GM23338 (cell line): ENCODE data around the gene WNK2. TPM values are rescaled to one million over a fixed set of nuclear protein-coding genes. Genes with fewer than 3 reads are reported as not detected.

Experiments used
- ATAC-seq: fragments of 200-7000 bp; cut with Tn5 transposase; 3 replicates; pipeline ENCODE4 v1.9.1; 2020
- DNase-seq: peaks from one replicate; pipeline ENCODE4 v3.0.0-alpha.2; 2015; ENCODE audit warnings: low spot score
- H2AFZ ChIP-seq: fragments of 200-600 bp; sonication (generic); 2 replicates; pipeline ENCODE4 v1.8.0; 2016; ENCODE audit warnings: antibody characterized with exemption, mild to moderate bottlenecking, moderate library complexity
- H3F3A ChIP-seq: fragments of 200-600 bp; sonication (generic); replicated peaks from 2 replicates; pipeline ENCODE4 v1.8.0; 2017; ENCODE audit warnings: antibody characterized with exemption, mixed run types, low read depth
- H3K27ac ChIP-seq: fragments of 200-600 bp; sonication (generic); 2 replicates; pipeline ENCODE4 v1.6.1; 2016; ENCODE audit warnings: low read depth
- H3K27me3 ChIP-seq: fragments of 200-600 bp; sonication (generic); 2 replicates; pipeline ENCODE4 v1.8.0; 2016; ENCODE audit warnings: mild to moderate bottlenecking, mixed run types, moderate library complexity; ENCODE audit not compliant: insufficient read depth
- H3K36me3 ChIP-seq: fragments of 200-600 bp; sonication (generic); 2 replicates; pipeline ENCODE4 v1.8.0; 2016; ENCODE audit warnings: mild to moderate bottlenecking; ENCODE audit not compliant: insufficient read depth
- H3K4me1 ChIP-seq: fragments of 200-600 bp; sonication (generic); 2 replicates; pipeline ENCODE4 v1.8.0; 2016; ENCODE audit warnings: mild to moderate bottlenecking, moderate library complexity; ENCODE audit not compliant: insufficient read depth
- H3K4me2 ChIP-seq: fragments of 200-600 bp; sonication (generic); 2 replicates; pipeline ENCODE4 v1.7.1; 2017; ENCODE audit warnings: mixed run types
- H3K4me3 ChIP-seq: fragments of 200-600 bp; sonication (generic); 2 replicates; pipeline ENCODE4 v1.6.1; 2016; ENCODE audit warnings: mixed run types
- H3K79me2 ChIP-seq: fragments of 200-600 bp; sonication (generic); replicated peaks from 2 replicates; pipeline ENCODE4 v1.8.0; 2017; ENCODE audit warnings: mild to moderate bottlenecking; ENCODE audit not compliant: insufficient read depth
- H3K9me2 ChIP-seq: fragments of 200-600 bp; sonication (generic); 2 replicates; pipeline ENCODE4 v1.8.0; 2017; ENCODE audit not compliant: insufficient read depth
- H4K20me1 ChIP-seq: fragments of 200-600 bp; sonication (generic); replicated peaks from 2 replicates; pipeline ENCODE4 v1.8.0; 2017; ENCODE audit warnings: mild to moderate bottlenecking; ENCODE audit not compliant: insufficient read depth
- H3K27ac Mint-ChIP-seq: 2 replicates; pipeline ENCODE4 v1.8.0; 2020; ENCODE audit warnings: inconsistent platforms, mild to moderate bottlenecking, moderate library complexity, mixed read lengths
- H3K27me3 Mint-ChIP-seq: 3 replicates; pipeline ENCODE4 v1.8.0; 2022; ENCODE audit warnings: low read depth, mild to moderate bottlenecking, moderate library complexity, mixed read lengths, inconsistent platforms; ENCODE audit not compliant: insufficient read depth, poor library complexity
- H3K36me3 Mint-ChIP-seq: 3 replicates; pipeline ENCODE4 v1.8.0; 2021; ENCODE audit warnings: low read depth, mild to moderate bottlenecking, inconsistent platforms, moderate library complexity, mixed read lengths
- H3K4me1 Mint-ChIP-seq: 3 replicates; pipeline ENCODE4 v1.8.0; 2020; ENCODE audit warnings: mild to moderate bottlenecking, inconsistent platforms, mixed read lengths
- H3K4me3 Mint-ChIP-seq: 3 replicates; pipeline ENCODE4 v1.8.0; 2021; ENCODE audit warnings: moderate library complexity, mild to moderate bottlenecking, inconsistent platforms, mixed read lengths
- H3K9me3 Mint-ChIP-seq: 3 replicates; pipeline ENCODE4 v1.8.0; 2020; ENCODE audit warnings: moderate library complexity, mild to moderate bottlenecking, inconsistent platforms, mixed read lengths
- EZH2 ChIP-seq: fragments of 200-600 bp; sonication (generic); IDR thresholded peaks from one replicate; pipeline ENCODE4 v1.8.0; 2017; ENCODE audit warnings: antibody characterized with exemption, mild to moderate bottlenecking, low read depth; ENCODE audit not compliant: unreplicated experiment
- POLR2AphosphoS5 ChIP-seq: IDR thresholded peaks from 2 replicates; pipeline ENCODE4 v1.6.1; 2016; ENCODE audit warnings: antibody characterized with exemption, low read depth
- ZNF114 ChIP-seq: fragments of 250-450 bp; sonication (Bioruptor Pico); IDR thresholded peaks from 2 replicates; pipeline ENCODE4 v1.5.0; 2020; ENCODE audit warnings: mild to moderate bottlenecking, moderate library complexity
- polyA plus RNA-seq: library from polyadenylated mRNA; unstranded; fragments of >200 nt; fragmentation: Nextera tagmentation; extraction: Ambion mirVana; gene quantifications from 2 replicates; pipeline ENCODE4 v1.2.1, GENCODE V29; 2016
- total RNA-seq: library from RNA; depleted of rRNA; stranded (reverse); fragments of >200 nt; shearing (Covaris generic); gene quantifications from 2 replicates; pipeline ENCODE4 v1.2.3, GENCODE V29; 2014
- TF ChIP-seq, protein P1 (sequence below): fragments of 250-450 bp; sonication (Bioruptor Pico); IDR thresholded peaks from 2 replicates; pipeline ENCODE4 v1.5.0; 2020; ENCODE audit warnings: mild to moderate bottlenecking, moderate library complexity
- TF ChIP-seq, protein P2 (sequence below): IDR thresholded peaks from one replicate; pipeline ENCODE4 v1.6.1; 2018; ENCODE audit warnings: antibody characterized with exemption; ENCODE audit not compliant: unreplicated experiment

WNK2 gene
- total and polyA plus RNA-seq, 2 experiments from 2014 or later: 56.4 to 102 TPM

DNA sequence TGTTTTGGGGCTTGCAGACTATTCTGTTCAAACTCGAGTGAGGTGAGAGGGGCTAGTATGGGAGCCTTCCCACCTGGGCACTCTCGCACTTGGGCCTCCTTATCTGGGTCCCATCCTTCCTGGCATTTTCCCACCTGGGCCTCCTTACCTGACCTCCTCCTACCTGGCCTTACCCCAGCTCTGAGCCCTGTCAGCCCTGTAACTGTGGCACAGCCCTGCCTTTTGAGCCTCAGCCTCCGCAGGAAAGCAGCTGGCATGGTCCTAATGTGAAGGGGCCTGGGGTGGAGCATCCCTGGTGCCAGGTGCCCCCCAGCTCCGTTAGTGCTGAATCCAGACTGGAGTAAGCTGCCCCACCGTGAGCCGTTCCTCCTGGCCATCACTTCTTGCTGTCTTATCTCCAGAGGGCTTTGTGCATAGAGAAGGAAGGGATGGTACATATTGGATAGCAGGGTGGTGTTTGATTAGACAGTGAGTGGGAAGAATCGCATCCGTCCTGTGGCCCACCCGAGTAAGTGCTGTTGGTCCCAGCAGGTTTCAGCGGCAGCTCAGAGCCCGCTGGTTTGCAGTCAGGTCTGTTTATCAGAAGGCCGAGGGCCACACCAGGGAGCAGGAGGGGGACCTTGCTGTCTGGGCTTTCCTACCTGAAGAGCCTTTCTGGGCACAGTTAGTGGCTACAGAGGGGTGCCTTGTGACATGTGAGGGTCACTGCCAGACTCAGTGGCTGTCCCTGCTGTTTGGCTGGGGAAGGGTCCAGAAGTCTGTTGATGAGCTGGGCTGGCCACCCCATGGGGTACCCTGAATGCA, 76.5 kb downstream of the WNK2 start:
- TF ChIP-seq, protein P1, sequence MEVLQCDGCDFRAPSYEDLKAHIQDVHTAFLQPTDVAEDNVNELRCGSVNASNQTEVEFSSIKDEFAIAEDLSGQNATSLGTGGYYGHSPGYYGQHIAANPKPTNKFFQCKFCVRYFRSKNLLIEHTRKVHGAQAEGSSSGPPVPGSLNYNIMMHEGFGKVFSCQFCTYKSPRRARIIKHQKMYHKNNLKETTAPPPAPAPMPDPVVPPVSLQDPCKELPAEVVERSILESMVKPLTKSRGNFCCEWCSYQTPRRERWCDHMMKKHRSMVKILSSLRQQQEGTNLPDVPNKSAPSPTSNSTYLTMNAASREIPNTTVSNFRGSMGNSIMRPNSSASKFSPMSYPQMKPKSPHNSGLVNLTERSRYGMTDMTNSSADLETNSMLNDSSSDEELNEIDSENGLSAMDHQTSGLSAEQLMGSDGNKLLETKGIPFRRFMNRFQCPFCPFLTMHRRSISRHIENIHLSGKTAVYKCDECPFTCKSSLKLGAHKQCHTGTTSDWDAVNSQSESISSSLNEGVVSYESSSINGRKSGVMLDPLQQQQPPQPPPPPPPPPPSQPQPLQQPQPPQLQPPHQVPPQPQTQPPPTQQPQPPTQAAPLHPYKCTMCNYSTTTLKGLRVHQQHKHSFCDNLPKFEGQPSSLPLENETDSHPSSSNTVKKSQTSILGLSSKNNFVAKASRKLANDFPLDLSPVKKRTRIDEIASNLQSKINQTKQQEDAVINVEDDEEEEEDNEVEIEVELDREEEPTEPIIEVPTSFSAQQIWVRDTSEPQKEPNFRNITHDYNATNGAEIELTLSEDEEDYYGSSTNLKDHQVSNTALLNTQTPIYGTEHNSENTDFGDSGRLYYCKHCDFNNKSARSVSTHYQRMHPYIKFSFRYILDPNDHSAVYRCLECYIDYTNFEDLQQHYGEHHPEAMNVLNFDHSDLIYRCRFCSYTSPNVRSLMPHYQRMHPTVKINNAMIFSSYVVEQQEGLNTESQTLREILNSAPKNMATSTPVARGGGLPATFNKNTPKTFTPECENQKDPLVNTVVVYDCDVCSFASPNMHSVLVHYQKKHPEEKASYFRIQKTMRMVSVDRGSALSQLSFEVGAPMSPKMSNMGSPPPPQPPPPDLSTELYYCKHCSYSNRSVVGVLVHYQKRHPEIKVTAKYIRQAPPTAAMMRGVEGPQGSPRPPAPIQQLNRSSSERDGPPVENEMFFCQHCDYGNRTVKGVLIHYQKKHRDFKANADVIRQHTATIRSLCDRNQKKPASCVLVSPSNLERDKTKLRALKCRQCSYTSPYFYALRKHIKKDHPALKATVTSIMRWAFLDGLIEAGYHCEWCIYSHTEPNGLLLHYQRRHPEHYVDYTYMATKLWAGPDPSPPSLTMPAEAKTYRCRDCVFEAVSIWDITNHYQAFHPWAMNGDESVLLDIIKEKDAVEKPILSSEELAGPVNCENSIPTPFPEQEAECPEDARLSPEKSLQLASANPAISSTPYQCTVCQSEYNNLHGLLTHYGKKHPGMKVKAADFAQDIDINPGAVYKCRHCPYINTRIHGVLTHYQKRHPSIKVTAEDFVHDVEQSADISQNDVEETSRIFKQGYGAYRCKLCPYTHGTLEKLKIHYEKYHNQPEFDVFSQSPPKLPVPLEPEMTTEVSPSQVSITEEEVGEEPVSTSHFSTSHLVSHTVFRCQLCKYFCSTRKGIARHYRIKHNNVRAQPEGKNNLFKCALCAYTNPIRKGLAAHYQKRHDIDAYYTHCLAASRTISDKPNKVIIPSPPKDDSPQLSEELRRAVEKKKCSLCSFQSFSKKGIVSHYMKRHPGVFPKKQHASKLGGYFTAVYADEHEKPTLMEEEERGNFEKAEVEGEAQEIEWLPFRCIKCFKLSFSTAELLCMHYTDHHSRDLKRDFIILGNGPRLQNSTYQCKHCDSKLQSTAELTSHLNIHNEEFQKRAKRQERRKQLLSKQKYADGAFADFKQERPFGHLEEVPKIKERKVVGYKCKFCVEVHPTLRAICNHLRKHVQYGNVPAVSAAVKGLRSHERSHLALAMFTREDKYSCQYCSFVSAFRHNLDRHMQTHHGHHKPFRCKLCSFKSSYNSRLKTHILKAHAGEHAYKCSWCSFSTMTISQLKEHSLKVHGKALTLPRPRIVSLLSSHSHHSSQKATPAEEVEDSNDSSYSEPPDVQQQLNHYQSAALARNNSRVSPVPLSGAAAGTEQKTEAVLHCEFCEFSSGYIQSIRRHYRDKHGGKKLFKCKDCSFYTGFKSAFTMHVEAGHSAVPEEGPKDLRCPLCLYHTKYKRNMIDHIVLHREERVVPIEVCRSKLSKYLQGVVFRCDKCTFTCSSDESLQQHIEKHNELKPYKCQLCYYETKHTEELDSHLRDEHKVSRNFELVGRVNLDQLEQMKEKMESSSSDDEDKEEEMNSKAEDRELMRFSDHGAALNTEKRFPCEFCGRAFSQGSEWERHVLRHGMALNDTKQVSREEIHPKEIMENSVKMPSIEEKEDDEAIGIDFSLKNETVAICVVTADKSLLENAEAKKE: no peak
- TF ChIP-seq ZNF114: no peak
- TF ChIP-seq, protein P2, sequence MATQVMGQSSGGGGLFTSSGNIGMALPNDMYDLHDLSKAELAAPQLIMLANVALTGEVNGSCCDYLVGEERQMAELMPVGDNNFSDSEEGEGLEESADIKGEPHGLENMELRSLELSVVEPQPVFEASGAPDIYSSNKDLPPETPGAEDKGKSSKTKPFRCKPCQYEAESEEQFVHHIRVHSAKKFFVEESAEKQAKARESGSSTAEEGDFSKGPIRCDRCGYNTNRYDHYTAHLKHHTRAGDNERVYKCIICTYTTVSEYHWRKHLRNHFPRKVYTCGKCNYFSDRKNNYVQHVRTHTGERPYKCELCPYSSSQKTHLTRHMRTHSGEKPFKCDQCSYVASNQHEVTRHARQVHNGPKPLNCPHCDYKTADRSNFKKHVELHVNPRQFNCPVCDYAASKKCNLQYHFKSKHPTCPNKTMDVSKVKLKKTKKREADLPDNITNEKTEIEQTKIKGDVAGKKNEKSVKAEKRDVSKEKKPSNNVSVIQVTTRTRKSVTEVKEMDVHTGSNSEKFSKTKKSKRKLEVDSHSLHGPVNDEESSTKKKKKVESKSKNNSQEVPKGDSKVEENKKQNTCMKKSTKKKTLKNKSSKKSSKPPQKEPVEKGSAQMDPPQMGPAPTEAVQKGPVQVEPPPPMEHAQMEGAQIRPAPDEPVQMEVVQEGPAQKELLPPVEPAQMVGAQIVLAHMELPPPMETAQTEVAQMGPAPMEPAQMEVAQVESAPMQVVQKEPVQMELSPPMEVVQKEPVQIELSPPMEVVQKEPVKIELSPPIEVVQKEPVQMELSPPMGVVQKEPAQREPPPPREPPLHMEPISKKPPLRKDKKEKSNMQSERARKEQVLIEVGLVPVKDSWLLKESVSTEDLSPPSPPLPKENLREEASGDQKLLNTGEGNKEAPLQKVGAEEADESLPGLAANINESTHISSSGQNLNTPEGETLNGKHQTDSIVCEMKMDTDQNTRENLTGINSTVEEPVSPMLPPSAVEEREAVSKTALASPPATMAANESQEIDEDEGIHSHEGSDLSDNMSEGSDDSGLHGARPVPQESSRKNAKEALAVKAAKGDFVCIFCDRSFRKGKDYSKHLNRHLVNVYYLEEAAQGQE: no peak
- TF ChIP-seq POLR2AphosphoS5: no peak
- TF ChIP-seq EZH2: no peak
- no peak overlapping the region for H3K27ac Mint-ChIP-seq
- no peaks in the 10 kb centered on the region for H3K9me2 ChIP-seq
- no peaks in the 10 kb centered on the region for H3K79me2 ChIP-seq
- H3K27ac ChIP-seq: no peak overlapping the region
- H3K9me3 Mint-ChIP-seq: no peaks in the 10 kb centered on the region; the same call in 2 of the 3 replicates
- ATAC-seq: no peak
- no peaks in the 10 kb centered on the region for H3K4me1 ChIP-seq
- peaks cover 6% of the 10 kb centered on the region for H3K27me3 Mint-ChIP-seq
- H3K4me3 ChIP-seq: no peak overlapping the region
- H3K4me2 ChIP-seq: no peak overlapping the region
- no peaks in the 10 kb centered on the region for H3K27me3 ChIP-seq
- DNase-seq: no peak
- peaks cover 2% of the 10 kb centered on the region; the same call in 2 of the 3 replicates for H3K4me1 Mint-ChIP-seq
- H3K36me3 Mint-ChIP-seq: peaks cover 9% of the 10 kb centered on the region; the same call in 2 of the 3 replicates
- no peaks in the 10 kb centered on the region; the same call in 1 of the 2 replicates for H4K20me1 ChIP-seq
- no peaks in the 10 kb centered on the region for H3F3A ChIP-seq
- H3K36me3 ChIP-seq: peaks cover 3% of the 10 kb centered on the region; the same call in 1 of the 2 replicates
- no peak overlapping the region for H2AFZ ChIP-seq
- H3K4me3 Mint-ChIP-seq: no peak overlapping the region
